Heart left ventricle (tissue), 13 donors: Measurements from ENCODE around the gene MT1HL1.

ENCODE experiments used
- POLR2A ChIP-seq, 2 donors: fragments of 450-650 bp; IDR thresholded peaks; one replicate each; pipeline ENCODE4 v1.6.1; 2017; ENCODE audit warnings: antibody characterized with exemption in 2 of 2, mild to moderate bottlenecking in 2 of 2, moderate library complexity in 2 of 2
- TF ChIP-seq, protein P1 (sequence below), 12 donors: fragments of 200-600 bp; sonication (generic) in 4 of 12; IDR thresholded peaks; one replicate each; pipeline versions ENCODE4 v1.5.0 to v1.8.0; 2018 to 2022; ENCODE audit warnings: antibody characterized with exemption in 12 of 12, mild to moderate bottlenecking in 5 of 12
- donor health status: ischemic (EF 13 %, LVEDD 7.1; RV severe dilation, severe dysfunction).
- donor health status: DM: no; HTN: yes; CAD: no.
- donor health status: DM: no; HTN: no; CAD: no.
- donor health status: ischemic (EF 25% LVEDD 6.9; RV normal size, moderate dysfunction).
- donor health status: ischemic (EF 25% LVEDD 5.7; RV mildly dilated, moderate dysfunction).
- donor health status: ischemic (EF 35%, LVEDD 5.7; RV mildly dilated, moderate dysfunction).
- donor health status: nonischemic (EF 11% LVEDD 7.7; RV severe dilation, severe dysfunction).
- donor health status: DM: yes; HTN: yes; CAD: no.
- donor health status: PGD.
- donor health status: ischemic (EF 29% LVEDD 5.4; RV normal size, mild dysfunction).
- donor health status: nonischemic (EF 23%, LVEDD 6.1; RV moderate dilation, normal function).

DNA sequence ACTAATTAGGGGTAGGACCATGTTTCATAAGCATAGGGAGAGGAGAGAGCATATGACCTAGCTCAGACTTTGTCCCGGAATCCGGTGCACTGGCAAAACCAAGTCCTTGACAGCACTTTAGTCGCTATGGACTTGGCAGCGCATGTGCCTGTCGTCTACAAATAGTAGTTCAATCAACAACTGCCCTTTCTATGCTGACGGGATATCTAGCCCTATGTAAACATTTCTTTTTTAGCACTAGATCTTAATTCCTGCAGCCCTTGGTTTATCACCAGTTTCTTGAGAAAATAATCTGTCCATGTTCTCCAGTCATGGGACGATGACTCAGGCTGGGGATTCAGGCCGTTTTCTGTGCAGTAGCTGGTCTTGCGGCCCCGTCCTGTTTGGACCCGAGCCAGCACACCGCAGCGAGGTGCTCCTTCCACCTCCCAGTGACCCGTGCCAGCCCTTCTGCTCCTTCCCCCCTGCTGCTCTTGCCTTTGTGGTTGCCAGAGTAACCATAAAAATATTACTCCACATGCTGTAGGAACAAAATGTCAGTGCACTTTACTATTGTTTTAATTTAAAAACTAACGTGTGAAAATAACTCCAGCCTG, 8.6 kb upstream of the MT1HL1 start:
- TF ChIP-seq, protein P1, sequence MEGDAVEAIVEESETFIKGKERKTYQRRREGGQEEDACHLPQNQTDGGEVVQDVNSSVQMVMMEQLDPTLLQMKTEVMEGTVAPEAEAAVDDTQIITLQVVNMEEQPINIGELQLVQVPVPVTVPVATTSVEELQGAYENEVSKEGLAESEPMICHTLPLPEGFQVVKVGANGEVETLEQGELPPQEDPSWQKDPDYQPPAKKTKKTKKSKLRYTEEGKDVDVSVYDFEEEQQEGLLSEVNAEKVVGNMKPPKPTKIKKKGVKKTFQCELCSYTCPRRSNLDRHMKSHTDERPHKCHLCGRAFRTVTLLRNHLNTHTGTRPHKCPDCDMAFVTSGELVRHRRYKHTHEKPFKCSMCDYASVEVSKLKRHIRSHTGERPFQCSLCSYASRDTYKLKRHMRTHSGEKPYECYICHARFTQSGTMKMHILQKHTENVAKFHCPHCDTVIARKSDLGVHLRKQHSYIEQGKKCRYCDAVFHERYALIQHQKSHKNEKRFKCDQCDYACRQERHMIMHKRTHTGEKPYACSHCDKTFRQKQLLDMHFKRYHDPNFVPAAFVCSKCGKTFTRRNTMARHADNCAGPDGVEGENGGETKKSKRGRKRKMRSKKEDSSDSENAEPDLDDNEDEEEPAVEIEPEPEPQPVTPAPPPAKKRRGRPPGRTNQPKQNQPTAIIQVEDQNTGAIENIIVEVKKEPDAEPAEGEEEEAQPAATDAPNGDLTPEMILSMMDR (IDR thresholded peaks at IDR 0.05), result no peak
- TF ChIP-seq POLR2A (IDR thresholded peaks at IDR 0.05), result peak in 1 of 2 donors; percentile 24
